CD4-positive, alpha-beta T cell treated with Interleukin-6 for 4 hours (primary cell): Measurements from ENCODE around the gene FMN2.

Experiments
- DNase-seq: peaks from one replicate; pipeline ENCODE4 v3.0.0-alpha.2; 2020; ENCODE audit warnings: mixed read lengths

FMN2 gene

GRCh38 chr1:240462277-240462676 lies 370.6 kb downstream of the FMN2 start:
- no peak for DNase-seq

GRCh38 chr1:240462766-240463395 lies 371.2 kb downstream of the FMN2 start:
- no peak for DNase-seq

- DNase-seq: no peak
Observed at GRCh38 chr1:240464099-240464498, 372.4 kb downstream of the FMN2 start.

- no peak for DNase-seq
Observed at GRCh38 chr1:240465531-240465940, 373.9 kb downstream of the FMN2 start.

DNA sequence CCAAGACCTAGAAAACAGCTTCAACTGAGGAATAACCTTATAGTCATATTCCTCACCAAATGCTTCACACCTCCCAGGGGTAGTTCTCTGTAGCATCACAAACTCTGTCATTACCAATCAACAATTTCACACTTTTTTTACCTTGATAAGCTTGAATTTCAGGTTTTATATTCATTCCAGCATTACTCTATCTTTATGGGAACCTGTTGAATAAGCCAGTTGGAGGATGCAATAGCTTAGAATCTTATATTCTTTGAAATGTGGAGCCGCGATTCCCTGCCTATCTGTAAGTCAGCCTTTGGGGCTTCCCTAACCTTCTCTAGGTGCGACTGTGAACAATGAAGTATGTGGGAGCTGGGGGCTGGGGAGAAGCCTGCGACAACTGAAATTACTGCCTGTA lies 374.8 kb downstream of the FMN2 start:
- DNase-seq: no peak

DNA sequence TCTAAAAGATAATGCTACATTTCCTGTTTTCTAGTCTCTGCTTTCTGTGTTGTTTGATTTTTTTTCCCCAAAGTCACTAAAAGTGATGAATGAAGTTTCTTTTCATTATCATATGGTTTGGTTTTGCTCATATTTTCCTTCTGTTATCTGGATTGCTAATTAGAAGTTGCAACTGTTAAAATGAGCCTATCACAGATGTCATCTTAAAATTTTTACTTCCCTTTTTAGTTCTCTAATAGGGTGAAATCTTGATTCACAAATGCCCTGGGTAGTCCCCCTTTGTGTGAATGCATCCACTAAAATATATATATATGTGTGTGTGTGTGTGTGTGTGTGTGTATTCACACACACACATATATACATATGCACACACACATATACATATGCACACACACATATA lies 376.2 kb downstream of the FMN2 start:
- no peak for DNase-seq

GRCh38 chr1:240468656-240469055 lies 377.0 kb downstream of the FMN2 start:
- no peak for DNase-seq

GRCh38 chr1:240474133-240474614 lies 382.5 kb downstream of the FMN2 start:
- DNase-seq: no peak

GRCh38 chr1:240475832-240476231 lies 384.1 kb downstream of the FMN2 start:
- DNase-seq: no peak

DNA sequence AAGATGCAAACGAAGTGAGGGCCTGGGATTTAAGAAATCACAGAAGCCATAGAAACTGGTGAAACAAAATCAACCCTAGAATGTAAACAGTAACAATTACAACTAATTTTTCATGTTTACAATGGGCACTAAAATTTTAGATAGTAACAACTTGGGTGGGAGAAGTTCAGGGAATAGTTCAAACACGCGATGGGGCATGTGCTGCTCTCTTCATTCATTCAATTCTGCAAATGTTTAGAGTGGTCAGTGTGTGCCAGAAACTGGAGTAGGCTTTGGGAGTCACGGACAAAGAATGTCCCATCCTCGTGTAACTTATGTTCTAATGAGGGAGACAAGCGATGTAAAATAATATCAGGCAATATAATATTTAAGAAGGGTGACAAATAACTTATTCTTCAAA lies 386.9 kb downstream of the FMN2 start:
- DNase-seq: no peak

GRCh38 chr1:240484804-240485443 lies 393.2 kb downstream of the FMN2 start:
- no peak for DNase-seq

DNA sequence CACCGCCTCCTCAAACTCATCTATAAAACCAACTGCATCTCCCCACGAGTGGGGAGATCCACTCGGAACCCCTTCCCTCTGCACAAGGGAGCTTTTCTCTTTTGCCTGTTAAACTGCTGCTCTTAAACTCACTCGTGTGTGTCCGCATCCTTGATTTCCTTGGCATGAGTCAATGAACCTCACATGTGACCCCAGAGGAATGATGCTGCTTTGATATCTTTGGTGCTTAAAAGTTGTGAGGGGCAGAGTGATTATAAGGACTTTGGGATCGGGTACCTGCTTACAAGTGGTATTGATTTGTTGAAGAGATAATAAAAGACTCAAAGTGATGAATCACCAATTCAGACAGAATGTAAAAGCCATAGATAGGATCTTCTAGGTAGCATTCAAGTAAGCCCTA lies 394.9 kb downstream of the FMN2 start:
- DNase-seq: no peak

- no peak for DNase-seq
Observed at GRCh38 chr1:240487493-240487892, 395.8 kb downstream of the FMN2 start.

- no peak for DNase-seq
Observed at GRCh38 chr1:240491156-240491555, 399.5 kb downstream of the FMN2 start.

DNA sequence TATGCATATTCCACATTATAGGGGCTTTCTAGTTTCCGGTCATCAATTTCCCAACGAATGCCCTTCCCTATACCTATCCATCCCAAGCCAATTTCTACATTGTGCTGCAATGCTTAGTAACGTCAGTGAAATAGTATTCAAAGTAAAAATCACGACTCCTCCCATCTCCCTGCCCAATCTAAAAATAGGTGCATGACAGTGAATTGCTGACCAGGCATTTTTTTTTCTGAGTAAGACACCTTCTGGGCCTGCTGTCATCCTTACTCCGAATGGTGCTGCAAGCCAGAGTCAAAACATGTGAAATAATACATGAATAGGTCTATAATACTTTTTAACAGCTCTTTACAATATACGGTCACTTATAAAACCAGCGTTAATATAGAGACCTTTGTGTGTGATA lies 400.1 kb downstream of the FMN2 start:
- no peak for DNase-seq

GRCh38 chr1:240492832-240493440 lies 401.3 kb downstream of the FMN2 start:
- DNase-seq: peak; percentile 18

- no peak for DNase-seq
Observed at GRCh38 chr1:240495601-240496000, 403.9 kb downstream of the FMN2 start.

DNA sequence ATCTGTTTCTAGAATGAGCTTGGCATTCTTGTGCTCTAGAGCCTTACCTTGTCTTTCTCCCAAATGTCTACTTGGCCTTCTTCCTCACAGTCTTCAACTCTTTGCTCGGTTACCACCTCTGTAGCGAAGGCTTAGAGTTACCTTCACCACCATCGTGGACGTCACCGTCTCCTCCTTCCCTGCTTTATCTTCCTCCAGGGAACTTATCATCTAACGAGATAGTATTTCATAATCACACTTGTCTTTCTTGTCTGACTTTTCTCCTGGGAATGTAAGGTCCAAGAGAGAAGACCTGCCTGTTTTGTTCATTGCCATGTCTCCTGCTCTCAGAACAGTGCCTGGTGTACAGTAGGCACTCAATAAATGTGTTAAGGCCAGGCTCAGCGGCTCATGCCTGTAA lies 404.7 kb downstream of the FMN2 start:
- no peak for DNase-seq

- DNase-seq: no peak
Observed at GRCh38 chr1:240496941-240497340, 405.3 kb downstream of the FMN2 start.

DNA sequence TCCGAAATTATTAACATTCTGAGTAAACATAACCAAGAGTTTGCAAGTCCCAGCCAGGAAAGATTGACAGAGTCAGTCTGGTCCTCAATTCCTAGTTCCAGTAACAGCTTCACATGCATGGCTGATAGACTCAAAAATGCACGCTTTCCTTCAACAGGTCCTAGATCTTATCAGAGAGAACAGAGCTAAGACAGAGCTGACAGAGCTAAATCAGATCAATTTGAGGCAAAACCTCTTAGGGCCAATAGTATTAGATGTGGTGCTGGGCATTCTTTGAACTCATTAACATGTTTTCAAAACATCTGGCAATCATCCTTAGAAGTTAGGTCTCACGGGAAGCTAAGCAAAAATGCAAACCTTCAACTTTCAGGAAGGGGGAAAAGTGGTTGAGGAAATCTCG lies 406.2 kb downstream of the FMN2 start:
- no peak for DNase-seq

DNA sequence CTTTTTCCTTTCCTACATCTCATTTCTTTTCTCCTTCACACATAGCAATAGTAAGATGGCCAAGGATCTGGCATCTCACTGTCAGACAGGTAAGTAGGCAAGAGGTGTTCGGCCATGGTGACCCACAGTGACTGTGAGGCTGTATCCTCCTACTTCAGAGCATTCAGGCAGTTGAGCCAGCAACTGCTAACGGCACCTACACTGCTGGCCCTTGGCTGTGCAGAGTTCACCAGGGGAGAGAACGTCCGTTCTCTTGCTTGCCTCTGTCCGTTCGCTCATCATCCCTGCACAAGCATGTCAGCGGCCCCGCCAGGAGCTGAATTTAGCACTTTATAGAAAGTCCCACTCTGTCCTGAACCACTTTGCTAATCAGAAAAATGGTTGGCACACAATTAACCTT lies 406.7 kb downstream of the FMN2 start:
- no peak for DNase-seq

DNA sequence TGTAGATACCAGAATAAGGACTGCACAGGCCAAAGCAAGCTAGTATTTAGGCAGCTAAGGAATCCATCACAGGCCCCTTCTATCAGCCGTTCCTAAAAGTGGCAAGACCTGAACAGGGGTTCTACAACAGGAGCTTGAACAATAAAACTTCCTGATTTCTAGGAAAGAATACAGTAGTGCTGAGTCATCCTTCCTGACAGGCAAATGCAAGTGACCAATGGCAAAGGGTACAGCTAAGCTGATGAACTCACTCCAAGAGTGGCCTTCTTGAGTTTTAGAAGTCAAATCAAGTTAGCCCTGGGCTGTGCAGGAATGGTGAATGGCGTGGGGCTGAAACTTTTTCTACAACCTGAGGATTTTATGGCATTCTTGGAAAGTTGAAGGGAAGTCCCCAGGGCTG lies 407.3 kb downstream of the FMN2 start:
- DNase-seq: no peak

DNA sequence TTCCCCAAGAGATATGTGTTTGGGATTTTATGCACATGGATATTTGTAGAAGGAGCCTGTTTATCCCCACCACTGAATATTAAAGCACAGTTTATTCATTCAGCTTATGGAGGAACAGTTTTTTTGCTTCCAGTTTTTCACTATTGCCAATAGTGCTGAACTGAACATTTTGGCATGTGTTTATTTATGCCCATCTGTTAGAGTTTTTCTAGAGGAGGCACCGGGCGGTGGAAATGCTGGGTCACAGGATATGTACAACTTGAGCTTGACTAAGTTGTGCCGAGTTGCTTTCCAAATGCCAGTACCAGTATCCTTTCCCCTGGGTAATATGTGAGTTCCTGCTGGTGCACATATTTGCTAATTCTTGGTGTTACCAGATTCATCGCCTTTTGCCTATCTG lies 409.0 kb downstream of the FMN2 start:
- no peak for DNase-seq

DNA sequence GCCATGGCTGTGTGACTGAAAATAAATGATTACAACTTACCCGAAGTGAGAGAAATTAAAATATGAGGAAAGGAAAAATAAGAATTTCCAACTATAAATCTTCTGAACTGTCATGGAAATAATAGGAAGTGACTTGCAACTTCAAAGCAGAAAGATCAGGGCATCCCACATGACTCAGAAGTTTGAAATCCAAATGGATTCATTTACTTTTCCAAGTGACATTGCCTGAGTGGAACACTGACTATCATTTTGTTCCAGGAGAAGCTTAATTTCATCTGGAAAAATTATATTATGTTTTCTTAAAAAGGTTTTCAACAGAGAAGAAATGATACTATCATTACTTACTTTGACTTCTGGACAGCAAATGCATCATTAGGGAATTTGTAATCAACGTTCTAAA lies 409.4 kb downstream of the FMN2 start:
- DNase-seq: no peak

DNA sequence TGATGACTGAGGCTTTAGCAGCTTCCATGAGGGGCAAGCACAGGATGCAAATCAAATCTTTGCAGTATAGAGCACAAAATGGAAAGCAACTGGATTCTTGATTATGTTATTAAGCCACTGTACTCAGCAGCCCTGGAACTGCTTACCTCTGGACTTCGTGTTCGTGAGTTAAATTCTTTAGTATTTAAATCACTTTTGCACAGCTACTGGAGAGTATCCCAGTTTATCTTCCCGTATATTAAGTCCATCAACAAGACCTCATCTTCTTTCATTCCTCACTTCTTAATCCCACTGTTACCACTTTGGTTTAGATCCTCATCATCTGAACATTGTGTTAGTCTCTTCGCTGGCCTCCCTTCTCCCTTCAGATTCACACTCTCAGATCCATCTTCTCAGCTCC lies 411.4 kb downstream of the FMN2 start:
- no peak for DNase-seq
